GM12872 (cell line): ENCODE data around the gene COL6A1.

Source experiments
- TF ChIP-seq, protein P1 (sequence below): IDR thresholded peaks from 3 replicates; pipeline ENCODE4 v1.5.1; 2011; ENCODE audit warnings: low read depth, mild to moderate bottlenecking, low read length, moderate library complexity; ENCODE audit not compliant: insufficient read depth

Gene COL6A1

GRCh38 chr21:46040707-46041106 is 59.1 kb downstream of the COL6A1 start:
- TF ChIP-seq, protein P1, sequence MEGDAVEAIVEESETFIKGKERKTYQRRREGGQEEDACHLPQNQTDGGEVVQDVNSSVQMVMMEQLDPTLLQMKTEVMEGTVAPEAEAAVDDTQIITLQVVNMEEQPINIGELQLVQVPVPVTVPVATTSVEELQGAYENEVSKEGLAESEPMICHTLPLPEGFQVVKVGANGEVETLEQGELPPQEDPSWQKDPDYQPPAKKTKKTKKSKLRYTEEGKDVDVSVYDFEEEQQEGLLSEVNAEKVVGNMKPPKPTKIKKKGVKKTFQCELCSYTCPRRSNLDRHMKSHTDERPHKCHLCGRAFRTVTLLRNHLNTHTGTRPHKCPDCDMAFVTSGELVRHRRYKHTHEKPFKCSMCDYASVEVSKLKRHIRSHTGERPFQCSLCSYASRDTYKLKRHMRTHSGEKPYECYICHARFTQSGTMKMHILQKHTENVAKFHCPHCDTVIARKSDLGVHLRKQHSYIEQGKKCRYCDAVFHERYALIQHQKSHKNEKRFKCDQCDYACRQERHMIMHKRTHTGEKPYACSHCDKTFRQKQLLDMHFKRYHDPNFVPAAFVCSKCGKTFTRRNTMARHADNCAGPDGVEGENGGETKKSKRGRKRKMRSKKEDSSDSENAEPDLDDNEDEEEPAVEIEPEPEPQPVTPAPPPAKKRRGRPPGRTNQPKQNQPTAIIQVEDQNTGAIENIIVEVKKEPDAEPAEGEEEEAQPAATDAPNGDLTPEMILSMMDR = no peak

DNA sequence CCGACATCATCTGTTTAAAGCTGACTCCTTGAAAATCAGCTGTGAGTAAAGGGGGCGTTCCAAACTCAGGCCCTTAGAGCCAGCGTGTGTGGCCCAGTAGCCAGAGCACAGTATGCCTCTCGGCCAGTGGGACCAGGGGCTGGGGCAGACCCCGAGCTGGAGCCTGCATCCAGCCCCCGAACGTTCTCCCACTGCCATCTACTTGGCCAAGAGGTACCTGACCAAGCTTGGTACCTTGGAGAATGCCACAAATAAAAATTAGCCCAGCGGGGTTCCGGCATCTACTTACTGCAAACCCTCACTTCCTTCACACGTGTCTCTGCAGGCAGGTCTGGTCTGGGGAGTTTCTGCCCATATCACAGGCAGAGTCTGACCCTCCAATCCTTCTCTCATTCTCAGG is 59.6 kb downstream of the COL6A1 start:
- TF ChIP-seq, protein P1 = no peak

DNA sequence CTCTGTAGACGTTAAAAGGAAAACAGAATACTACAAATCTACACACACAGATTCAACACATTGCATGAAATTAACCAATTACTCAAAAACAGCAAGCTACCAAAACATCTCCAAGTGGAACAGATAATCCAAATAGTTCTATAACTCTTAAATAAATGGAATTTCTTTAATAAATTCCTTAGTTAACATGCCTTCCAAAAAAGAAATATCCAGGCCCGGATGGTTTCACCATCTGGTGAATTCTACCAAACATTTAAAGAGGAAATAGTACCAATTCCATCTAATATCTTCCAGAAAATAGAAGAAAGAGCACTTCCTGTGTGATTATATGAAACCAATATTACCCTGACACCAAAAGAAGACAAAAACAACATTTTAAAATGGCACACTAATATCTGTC is 63.6 kb downstream of the COL6A1 start:
- TF ChIP-seq, protein P1 = no peak

GRCh38 chr21:46046471-46046870 is 64.9 kb downstream of the COL6A1 start:
- TF ChIP-seq, protein P1 = no peak

DNA sequence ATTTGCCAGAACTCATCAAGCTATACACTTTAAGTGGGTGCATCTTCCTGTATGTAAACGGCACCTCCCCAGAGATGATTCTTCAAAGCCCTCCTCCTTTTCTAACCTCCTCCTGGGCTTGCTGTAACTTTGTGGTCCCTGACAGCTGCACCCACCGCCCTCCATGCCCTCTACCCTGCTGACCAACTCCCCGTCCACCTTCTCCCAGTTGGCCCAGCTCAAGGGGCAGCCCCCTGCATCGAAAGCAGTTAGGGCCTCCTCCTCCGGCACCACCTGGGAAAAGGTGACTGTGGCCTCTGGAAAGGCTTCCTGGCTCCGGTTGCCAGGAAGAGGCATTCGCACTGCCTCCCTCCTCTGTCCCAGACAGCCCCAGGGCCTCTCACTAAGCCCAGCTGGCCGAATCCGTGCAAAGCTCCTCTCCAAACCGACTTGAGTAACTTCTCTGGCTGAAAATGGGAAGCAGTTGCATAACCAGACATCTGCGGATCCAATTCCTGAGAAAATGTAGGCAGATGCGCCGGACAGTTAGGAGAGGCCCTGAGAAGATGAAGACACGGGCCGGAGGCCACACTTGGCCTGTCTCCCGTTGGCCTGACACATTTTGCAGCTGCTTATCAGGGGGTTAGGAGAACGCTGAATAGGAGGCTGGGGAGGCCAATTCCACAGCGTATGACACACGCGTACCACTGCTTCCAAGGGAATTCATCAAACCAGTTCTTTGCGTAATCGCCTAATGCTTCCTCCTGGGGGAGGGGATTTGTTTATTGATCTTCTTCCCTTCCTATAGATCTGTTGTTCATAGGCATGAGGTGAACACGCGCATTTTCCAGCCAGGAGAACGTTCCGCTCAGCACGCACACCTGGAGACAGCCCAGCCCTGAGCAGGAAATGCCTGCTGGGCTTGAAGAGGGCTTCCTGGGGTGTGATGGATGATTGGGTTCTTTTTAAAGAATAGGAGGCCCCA is 67.6 kb downstream of the COL6A1 start:
- TF ChIP-seq, protein P1 = no peak

DNA sequence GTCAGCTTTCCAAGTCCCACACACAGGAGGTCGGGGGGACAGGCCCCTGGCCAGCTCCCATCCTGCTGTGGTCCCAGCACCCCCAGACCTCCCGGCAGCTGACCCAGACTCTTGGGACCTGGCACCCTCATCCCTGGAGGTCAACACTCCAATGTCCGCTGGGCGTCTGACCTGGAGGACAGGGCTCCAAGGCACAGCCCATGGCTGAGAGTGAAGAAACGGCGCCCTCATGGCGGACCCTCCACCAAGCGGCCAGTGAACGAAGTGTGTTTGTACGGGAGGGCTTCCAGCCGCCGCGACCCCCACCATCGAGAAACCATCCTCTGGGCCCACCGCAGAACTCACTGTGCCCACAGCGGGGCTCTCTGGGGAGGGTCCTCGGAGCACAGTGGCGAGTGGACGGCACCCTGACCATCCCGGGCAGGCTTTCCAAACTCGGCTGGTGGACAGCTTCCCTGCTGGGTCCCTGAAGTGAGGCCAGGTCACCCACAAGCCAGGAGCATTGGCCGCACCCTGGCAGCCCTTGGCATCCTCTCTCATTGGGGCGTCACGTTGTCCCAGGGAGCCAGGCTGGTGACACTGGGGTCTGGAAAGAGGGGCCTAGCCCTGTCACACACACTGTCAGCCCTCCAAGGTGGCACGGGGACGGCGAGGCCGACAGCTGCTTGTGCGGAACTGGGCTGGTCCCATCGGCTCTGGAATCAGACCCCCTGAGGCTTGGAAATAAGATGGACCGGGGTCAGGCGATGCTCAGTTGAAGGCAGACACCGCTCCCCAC is 68.5 kb downstream of the COL6A1 start:
- TF ChIP-seq, protein P1 = no peak

DNA sequence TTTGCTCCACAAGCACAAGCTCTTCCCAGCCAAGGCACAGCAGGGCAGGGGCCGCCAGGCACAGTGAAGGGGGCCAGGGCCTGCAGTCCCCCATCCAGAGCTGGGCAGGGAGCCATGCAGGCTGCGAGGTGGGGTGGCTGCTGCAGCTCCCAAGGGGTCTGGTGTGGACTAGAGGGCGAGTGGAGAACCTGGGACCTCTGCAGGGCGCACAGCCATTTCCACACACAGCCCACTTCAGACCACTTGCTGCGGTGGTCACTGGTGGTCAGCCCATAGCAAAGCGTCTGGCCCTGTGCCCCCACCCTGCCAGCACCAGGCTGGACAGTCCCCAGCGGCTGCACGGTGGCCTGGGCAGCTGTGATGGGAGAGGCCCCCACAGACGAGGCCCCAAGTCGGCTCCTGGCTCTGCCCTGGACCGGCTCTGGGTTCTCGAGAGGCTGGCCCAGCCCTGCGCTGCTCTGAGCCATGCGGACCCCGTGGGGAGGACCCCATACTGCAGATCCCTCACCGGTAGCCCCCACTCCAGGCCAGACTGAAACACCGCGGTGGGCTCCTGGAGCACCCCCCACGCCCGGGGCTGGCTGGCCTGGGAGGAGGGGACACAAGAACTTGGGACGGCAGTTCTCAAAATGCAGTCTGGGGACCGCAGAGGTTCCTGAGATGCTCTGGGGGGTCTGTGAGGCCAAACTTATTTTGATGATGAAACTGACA is 69.3 kb downstream of the COL6A1 start:
- TF ChIP-seq, protein P1 = no peak
